NK-92 (cell line): ENCODE results near the gene COQ8A.

Experiments used
- DNase-seq: peaks from one replicate; lab custom pipeline; 2025; ENCODE audit not compliant: unreplicated experiment; lab: John Stamatoyannopoulos, UW

COQ8A gene

DNA sequence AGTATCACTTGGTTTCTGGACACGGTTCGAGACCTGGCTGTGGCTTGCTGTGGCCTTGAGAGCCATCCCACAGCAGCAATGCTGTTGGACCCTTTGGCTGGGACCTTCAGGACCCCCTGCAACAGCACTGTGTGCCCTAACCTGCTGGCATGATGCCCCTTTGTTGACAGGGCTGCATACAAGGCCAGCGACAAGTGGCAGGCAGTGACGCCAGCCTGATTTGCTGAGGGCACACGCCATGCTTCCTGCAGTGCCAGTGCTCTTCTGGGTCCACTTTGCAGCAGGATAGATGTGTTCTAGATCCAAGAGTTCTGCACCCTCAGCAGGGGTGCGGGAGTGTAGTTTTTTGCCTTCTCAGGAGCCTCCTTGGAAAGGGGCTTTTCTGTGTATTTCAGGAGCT lies 32.8 kb downstream of the COQ8A start:
- DNase-seq = no peak

DNA sequence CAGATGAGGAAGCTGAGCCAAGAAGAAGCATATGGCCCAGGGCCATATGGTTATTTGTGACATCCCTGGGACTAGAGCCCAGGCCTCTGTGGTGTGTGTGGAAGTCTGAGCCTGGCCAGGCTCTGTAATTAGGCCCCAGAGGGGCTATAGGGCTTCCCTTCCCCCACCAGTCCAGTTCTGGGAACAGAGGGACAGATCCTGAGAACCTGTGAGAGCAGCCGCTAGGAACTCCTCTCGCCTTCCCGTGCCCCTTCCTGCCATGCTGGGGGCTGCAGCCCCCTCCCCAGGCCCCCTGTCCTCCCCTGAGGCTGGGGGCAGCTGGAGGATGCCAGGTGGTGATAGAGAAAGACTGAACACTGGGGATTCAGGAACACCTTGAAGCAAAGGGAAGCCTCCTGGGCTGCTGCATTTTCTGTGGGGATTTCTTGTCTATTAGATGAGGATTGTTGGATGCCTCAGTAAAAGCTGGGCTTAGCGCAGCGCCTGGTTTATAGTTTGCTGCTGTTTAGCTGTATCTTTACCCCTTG lies 33.3 kb downstream of the COQ8A start:
- DNase-seq = no peak

DNA sequence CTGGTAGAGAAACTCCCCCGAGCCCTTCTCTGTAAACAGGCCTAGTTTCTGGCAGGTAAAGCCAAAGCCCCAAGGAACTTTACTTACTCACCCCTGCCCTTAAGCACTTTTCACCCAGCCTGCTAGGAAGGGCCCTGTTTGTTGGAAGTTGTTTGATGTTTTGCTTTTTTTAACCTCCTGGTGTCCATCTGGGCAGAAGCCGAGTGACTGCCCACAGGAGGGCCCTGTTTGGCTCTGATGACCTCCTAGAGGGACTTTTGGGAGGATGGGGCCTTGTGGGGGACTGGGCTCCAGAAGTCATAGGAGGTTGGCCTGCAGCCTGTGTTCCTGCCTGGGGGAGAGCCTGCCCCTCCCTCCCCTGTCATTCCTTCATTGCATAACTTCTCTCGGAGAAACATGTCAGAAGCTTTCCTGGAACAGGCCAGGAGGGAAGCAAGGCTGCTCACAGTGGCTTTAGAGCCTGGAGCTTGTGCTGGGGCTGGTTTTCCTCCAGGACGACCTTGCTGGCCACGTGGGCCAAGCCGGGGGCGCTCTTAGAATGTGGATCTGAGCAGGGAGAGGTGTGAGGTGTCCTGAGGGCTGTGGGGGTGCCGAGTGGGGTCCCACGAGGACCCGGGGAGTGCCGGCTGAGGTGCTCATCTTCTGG lies 33.9 kb downstream of the COQ8A start:
- DNase-seq = no peak

DNA sequence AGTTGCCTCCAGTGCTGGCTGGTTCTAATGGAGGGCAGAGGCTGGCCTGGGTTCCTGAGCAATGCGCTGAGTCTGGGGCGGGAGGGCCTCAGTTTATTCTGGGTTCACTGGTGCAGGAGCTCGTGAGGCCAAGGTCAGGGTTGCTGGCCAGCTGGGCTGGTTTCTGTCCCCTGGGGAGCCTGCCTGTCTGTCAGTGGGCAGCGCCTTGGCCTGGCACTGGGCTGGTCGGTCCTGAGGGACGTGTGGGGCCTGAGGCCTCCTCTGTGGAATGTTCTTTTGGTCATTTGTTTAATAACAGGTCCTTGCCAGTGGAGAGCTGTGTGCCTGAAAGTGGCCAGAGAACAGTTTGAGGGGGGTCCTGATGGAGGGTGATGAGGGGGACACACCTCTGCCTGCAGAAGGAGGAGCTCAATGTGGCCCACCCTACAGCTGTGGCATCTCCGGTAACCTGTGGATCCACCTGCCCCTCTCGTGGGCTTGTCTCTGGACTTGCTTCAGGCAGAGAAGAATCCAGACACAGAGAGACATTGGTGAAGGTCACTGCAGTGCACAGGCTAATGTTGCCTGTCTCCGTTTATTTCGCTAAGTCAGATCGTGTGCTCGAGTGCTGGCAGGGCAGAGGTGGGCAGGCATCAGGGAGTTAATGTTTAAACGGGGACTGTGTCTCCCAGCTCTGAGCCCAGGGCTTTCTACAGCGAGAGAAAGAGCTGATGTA lies 34.6 kb downstream of the COQ8A start:
- DNase-seq = no peak

DNA sequence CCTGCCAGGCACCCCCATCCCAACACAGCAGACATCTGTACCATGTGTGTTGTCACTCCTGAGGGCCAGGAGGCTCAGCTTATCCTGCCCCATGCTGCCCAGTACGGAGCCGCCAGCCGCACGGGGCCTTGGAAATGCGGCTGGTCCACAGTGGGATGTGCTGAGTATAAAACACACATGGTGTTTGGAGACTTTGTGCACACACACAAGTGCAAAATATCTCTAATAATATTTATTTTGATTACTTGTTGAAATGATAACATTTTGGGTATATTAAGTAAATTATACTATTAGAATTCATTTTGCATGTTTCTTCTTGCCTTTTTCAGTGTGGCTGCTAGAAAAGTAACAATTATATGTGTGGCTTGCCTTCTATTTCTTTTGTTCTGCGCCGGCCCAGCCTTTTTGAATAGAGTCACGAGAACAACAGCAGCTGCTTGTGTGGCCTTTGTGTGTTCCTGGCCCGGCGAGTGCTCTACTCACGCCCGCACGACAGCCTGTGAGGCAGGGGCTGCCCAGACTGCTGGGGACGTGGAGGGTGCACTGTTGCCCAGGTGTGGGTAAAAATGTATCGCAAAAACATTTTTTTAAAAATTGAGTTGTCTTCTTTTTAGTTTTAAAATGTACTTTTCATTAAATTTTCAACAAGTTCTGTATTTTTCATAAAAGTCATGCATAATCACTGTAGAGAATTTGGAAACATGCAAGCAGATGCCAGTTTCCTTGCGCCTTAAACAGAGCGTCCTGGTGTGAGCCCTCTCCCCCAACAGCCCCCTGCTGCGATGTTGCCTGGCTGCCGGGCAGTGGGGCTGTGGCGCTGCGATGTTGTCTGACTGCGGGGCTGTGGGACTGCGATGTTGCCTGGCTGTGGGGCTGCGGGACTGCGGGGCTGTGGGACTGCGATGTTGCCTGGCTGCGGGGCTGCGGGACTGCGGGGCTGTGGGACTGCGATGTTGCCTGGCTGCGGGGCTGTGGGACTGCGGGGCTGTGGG lies 35.5 kb downstream of the COQ8A start:
- no peak for DNase-seq

DNA sequence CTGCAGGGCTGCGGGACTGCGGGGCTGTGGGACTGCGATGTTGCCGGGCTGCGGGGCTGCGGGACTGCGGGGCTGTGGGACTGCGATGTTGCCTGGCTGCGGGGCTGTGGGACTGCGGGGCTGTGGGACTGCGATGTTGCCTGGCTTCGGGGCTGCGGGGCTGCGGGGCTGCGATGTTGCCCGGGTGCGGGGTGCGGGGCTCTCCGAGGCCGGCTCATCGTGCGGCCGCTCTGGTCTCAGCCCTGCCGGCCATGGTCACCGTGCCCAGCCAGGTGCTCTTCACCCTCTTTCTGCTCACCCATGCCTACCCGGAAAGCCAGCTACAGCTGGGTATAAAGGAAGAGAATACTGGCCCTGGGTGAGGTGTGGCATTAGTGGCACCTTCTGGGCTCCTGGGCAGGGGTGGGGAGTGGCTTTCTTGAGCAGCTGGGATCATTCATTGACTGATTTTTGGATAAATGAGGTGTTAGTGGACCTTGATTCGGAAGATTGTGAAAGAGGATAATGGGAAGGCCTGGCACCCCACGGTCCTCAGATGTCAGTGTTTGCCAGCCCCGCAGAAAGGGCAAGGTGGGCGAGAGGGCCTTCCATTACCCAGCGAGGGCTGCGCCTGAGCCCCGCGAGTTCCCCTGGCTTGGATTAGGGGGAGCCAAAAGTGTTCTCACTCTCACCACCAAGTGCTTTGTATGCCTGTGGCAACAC lies 36.3 kb downstream of the COQ8A start:
- no peak for DNase-seq

DNA sequence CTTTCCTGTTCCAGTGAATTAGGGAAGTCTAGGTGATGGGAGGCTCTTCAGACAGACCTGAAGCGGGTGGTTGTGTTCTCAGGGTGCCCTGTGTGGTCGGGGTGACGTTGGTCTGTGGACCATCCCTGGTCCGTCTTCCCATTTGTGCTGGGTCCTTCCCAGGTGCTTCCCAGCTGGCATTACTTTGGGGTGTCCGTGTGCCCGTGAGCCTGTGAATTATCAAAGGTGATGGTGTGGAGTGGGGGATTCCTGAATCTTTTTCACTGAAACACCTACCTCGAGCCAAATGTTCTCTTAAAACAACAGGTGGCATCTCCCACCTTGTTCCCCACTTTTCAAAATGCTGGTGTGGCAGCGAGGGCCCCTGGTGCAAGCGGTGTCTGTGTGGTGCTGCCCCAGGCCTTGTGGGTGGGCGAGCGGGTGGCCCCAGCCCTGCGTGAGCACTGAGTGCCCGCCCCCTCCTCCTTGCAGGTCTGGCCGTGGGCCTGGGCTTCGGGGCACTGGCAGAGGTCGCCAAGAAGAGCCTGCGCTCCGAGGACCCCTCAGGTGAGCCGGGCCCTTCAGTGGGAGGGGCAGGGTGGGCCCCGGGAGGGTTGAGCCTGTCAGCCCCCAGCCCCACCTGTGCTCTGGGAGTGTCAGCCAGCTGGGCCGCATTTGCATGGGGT lies 37.0 kb downstream of the COQ8A start:
- no peak for DNase-seq

DNA sequence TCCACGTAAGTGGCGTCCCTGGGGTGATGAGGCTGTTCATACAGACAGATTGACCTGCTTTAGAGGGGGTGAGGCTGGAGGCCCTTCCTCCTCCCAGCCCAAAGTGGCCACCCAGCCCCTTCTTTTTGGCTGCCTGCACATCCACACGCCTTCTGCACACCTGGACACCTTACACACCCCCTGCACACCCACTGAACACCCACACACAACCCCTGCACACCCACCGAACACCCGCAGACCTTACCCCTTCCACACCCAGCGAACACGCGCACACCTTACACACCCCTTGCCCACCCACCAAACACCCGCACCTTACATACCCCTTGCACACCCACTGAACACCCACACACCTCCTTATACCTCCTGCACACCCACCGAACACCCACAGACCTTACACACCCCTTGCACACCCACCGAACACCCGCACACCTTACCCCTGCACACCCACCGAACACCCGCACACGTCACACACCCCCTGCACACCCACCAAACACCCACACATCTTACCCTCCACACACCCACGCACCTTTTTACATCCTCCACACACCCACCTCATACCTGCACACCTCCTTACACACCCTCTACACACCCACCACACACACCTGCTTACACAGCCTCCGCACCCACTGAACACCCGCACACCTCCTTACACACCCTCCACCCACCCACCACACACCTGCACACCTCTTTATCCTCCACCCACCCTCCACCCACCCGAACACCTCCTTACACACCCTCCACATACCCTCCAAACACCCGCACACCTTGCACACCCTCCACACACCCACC lies 37.7 kb downstream of the COQ8A start:
- DNase-seq = no peak

DNA sequence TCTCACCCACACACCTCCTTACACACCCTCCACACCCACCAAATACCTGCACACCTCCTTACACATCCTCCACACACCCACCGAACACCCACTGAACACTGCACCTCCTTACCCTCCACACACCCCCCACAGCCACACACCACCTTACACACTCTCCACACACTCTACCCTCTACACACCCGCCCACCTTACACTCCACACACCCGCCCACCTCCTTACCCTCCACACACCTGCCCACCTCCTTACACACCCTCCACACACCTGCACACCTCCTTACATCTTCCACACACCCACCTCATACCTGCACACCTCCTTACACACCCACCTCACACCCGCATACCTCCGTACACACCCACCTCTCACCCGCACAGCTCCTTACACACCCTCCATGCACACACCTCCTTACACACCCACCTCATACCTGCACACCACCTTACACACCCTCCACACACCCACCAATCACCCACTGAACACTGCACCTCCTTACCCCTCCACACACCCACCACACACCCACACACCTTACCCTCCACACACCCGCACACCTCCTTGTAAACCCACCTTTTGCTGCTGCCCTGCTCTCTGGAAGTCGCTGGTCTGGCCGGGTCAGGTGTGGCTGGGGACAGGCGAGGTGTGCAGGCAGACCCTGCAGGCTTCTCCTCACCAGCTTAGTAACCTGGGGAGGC lies 38.5 kb downstream of the COQ8A start:
- DNase-seq = no peak

DNA sequence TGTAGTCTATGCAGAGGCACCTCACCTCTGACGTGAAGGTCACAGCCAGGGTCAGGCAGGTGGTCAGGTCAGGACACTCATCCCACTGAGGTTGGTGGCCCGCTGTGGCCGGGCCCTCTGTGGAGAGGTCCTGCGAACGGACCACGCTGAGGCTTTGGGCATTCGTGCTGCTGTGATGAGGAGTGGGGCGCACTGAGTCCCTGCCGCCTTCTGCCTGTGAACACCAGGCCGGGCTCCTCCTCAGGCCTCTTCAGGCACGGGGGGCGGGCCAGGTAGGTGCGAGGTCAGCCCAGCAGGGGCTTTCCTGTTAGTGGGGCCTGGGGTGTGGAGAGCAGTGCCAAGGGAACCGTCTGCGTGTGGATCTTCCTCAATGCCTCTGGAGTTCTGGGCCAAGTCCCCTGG lies 39.0 kb downstream of the COQ8A start:
- DNase-seq = no peak

DNA sequence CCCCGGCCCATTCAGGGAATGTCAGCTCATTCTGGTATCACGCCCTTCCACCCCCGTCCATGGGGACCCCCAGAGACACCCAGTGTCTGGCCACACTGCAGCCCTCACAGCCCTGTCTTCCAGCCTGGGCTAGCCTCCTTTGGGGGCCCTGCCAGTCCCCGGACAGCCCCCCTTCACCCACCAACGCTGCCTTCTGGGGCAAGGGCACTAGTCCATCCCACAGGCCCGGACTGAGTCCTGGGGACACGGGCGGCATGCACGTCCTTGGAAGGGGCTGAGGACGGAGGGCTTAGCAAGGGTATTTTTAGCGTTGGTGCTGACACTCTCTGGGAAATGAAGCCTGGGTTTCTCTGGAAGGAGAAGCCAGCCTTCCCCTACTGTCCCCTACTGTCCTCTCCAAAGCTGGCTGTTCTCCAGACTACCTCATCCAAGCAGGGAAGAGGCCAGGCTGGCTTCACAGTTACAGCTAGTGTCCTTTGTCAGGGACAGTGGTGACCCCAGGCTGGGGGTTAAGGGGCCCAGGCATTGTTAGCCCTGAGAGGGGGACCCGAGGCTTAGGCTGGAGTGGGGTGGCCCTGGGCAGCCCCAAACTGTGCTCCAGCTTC lies 39.5 kb downstream of the COQ8A start:
- DNase-seq = no peak

DNA sequence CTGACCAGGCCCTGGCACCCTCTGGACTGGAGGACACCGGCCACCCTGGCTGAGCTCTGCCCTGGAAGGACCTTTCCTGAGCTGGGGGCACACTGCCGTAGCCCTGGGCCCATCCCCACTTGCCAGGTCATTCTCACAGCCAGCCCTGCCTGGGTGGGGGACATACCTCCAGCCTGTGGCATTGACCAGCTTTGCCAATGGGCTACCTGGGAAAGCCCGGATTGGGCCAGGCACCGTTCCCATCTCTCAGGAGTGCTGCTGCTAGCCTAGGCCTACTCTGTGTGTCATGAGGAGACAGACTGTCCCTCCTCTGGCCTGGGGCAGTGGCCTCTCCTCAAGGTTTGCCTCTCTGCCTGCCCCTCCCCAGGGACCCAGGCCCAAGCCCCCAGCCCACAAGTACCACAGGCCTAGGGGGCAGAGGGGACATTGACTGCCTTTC lies 40.0 kb downstream of the COQ8A start:
- no peak for DNase-seq

DNA sequence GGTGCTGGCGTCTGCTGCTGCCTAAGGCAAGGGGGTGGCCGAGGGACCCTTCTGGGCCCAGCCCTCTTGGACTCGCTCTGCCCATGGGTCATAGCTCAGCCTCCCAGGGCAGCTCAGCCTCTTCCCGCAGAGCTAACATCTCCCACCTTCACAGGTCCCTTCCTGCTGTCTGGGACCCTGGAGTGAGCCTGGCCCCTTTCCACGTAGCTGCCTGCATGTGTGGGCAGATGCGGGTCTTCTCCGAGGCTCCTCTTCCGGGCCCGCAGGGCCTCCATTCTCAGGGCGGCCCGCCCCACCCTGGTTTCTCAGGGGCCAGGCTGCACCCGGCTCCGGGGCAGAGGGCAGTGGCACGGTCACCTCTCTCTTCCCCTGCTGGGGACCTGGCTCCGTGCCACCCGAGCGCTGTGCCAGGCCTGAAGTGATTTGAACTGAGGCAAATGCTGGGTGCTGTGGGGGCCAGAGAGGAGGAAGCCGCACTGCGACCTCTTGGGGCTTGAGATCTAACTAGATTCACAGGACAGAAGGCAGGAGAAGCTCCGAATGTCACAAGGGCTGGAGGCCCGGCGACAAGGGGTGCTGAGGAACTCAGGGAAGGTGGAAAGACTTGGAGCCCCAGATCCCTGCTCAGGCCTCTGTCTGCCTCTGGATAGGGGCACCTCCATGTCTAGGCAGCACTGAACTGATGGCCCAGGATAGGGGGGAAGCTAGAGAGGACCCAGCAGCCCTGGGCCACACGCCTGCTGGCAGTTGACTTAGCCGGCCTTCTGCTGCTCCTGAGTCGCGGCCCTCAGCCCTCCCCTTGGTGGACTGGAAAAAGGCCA lies 40.7 kb downstream of the COQ8A start:
- DNase-seq = no peak

DNA sequence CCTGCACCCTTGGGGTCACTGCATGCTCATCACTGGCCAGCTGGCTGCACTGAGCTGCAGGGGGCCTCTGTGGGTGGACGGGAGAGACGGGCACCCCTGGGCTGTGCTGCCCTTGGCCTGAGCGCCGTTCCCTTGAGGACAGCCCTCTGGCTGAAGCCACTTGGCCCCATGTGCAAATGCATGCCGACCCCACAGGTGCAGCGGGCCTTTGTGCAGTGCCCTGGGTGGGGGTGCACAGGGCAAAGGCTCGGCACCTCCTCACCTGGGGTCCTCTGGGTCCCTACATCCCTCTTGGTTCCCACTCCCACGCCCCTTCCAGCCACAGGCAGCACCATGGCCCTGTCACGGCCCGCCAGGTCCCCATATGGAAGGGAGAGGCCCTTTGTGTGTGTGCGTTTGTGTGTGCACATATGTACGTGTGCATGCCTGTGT lies 41.3 kb downstream of the COQ8A start:
- DNase-seq = no peak

DNA sequence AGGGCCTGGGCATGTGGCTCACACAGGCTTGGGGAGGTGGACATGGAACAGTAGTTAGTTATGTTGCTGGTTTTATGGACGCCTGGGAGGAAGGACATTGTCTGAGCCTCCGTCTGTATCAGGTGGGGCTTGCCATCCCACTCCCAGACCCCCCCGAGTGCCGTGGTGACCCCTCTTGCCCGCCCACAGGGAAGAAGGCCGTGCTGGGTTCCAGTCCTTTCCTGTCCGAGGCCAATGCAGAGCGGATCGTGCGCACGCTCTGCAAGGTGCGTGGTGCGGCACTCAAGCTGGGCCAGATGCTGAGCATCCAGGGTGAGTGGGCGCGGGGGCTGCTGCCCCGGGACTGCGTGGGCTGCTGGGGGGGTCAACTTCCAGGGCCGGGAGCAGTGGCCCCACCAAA lies 41.7 kb downstream of the COQ8A start:
- no peak for DNase-seq

DNA sequence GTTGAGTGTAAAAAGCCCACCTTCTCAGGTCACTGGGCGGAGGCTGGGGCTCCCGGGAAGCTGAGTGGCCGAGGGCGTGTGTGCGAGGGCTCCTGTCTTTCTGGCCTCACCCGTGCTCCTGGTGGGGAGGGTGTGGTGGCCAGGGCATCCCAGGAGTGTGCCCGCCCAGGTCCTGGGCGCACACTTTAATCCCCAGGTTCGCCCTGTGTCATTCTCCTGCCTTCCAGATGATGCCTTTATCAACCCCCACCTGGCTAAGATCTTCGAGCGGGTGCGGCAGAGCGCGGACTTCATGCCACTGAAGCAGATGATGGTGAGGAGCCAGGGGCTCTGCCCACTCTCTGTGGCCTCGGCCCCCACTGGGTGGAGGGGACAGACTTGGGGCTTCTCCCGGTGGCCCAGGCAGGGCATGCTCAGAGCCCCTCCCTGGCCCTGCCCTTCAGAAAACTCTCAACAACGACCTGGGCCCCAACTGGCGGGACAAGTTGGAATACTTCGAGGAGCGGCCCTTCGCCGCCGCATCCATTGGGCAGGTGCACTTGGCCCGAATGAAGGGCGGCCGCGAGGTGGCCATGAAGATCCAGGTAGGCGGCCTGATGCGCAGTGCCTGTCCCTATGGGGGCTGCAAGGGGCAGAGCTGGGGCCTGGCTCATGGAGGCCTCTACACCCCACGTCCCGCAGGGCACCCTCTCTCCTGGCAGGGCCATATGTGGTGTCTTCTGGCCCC lies 42.5 kb downstream of the COQ8A start:
- DNase-seq = no peak
